Thyroid gland (tissue), 4 donors: ENCODE measurements around the gene NLRP10.

Experiments
- POLR2A ChIP-seq, 2 donors: fragments of 450-650 bp; IDR thresholded peaks; one replicate each; pipeline ENCODE4 v1.6.1; 2017; ENCODE audit warnings: antibody characterized with exemption in 2 of 2, mild to moderate bottlenecking in 2 of 2, moderate library complexity in 1 of 2
- TF ChIP-seq, protein P1 (sequence below), 6 experiments: fragments of 200-600 bp in 3 of 6; fragments of 450-650 bp in 3 of 6; sonication (generic) in 3 of 6; IDR thresholded peaks; one replicate each; pipeline ENCODE4 v1.5.1; 2016 to 2019; ENCODE audit warnings: antibody characterized with exemption in 6 of 6, mild to moderate bottlenecking in 2 of 6, inconsistent platforms in 1 of 6, moderate library complexity in 1 of 6

DNA sequence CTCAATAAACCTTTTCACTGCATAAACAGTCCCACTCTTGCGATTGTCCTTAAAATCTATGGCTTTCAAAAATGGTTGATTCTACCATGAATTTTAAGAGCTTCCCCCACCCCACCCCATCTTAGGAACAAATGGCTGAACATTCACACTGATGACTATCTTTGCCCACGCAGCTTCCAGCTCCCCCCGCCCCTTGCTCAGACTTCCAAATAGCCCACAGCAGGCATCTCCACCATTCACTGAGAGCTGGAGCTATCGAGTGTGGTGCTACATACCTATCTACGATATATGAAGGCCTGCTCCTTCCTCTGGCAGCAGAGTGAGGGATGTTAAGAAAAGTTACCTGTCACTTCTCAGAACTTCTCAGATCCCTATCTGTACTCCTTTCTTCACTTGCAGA is 48.6 kb upstream of the NLRP10 start:
- TF ChIP-seq, protein P1, sequence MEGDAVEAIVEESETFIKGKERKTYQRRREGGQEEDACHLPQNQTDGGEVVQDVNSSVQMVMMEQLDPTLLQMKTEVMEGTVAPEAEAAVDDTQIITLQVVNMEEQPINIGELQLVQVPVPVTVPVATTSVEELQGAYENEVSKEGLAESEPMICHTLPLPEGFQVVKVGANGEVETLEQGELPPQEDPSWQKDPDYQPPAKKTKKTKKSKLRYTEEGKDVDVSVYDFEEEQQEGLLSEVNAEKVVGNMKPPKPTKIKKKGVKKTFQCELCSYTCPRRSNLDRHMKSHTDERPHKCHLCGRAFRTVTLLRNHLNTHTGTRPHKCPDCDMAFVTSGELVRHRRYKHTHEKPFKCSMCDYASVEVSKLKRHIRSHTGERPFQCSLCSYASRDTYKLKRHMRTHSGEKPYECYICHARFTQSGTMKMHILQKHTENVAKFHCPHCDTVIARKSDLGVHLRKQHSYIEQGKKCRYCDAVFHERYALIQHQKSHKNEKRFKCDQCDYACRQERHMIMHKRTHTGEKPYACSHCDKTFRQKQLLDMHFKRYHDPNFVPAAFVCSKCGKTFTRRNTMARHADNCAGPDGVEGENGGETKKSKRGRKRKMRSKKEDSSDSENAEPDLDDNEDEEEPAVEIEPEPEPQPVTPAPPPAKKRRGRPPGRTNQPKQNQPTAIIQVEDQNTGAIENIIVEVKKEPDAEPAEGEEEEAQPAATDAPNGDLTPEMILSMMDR (IDR thresholded peaks at IDR 0.05) = no peak
- TF ChIP-seq POLR2A (IDR thresholded peaks at IDR 0.05) = no peak
